GM12878 (cell line): ENCODE measurements around the gene NOP9. TPM values are rescaled to one million over a fixed set of nuclear protein-coding genes. Genes with fewer than 3 reads are reported as not detected.

Source experiments
- ATAC-seq: fragments of 200-7000 bp; cut with Tn5 transposase; 3 replicates; pipeline ENCODE4 v1.9.1; 2020; ENCODE audit warnings: mild to moderate bottlenecking, moderate library complexity
- BruUV-seq: library from RNA; stranded (reverse); fragments of 400-500 nt; replicated peaks from 2 replicates; lab custom pipeline; 2021; lab: Mats Ljungman, UMichigan
- CTCF ChIA-PET: fragments of 300-600 bp; sonication (Branson Sonifier 250); formaldehyde crosslinking; extraction: SDS; loops from one replicate; lab custom pipeline; 2021; ENCODE audit warnings: inconsistent platforms; lab: Yijun Ruan, JAX
- POLR2A ChIA-PET: fragments of 350-600 bp; formaldehyde crosslinking; extraction: SDS; loops from one replicate; lab custom pipeline; 2021; ENCODE audit warnings: inconsistent platforms; lab: Charles Lee
- RAD21 ChIA-PET: fragments of 300-600 bp; sonication (Branson Sonifier 250); formaldehyde crosslinking; loops from one replicate; lab custom pipeline; 2023; ENCODE audit warnings: antibody characterized with exemption; ENCODE audit not compliant: unreplicated experiment; lab: Charles Lee
- SMC1A ChIA-PET: fragments of 300-600 bp; sonication (Branson Sonifier 250); formaldehyde crosslinking; loops from one replicate; lab custom pipeline; 2023; ENCODE audit not compliant: unreplicated experiment, uncharacterized antibody; lab: Charles Lee
- DNase-seq: peaks from one replicate; pipeline ENCODE4 v3.0.0-alpha.2; 2011; ENCODE audit warnings: low read depth, low spot score
- FAIRE-seq: peaks from 3 replicates; lab custom pipeline; 2011; peaks lifted over from hg19 to GRCh38; lab: Jason Lieb, UNC
- H2AFZ ChIP-seq: 2 replicates; pipeline ENCODE4 v1.6.0; 2011; ENCODE audit warnings: low read depth, low read length, control low read depth; ENCODE audit not compliant: control insufficient read depth
- H3K27ac ChIP-seq: 2 replicates; pipeline ENCODE4 v1.5.1; 2011; ENCODE audit warnings: control low read depth; ENCODE audit not compliant: control insufficient read depth, insufficient read depth
- H3K27me3 ChIP-seq, 2 experiments: replicated peaks in 1 of 2; 2 replicates each; pipeline versions ENCODE4 v1.6.0 to v1.6.1; 2011; ENCODE audit warnings: low read length in 1 of 2; ENCODE audit not compliant: control insufficient read depth in 2 of 2, insufficient read depth in 2 of 2
- H3K36me3 ChIP-seq, 2 experiments: 2 replicates each; pipeline ENCODE4 v1.5.1; 2011; ENCODE audit warnings: low read length in 1 of 2; ENCODE audit not compliant: control insufficient read depth in 2 of 2, insufficient read depth in 2 of 2
- H3K4me1 ChIP-seq: 2 replicates; pipeline ENCODE4 v1.6.1; 2011; ENCODE audit warnings: mild to moderate bottlenecking, low read length, moderate library complexity, mixed read lengths; ENCODE audit not compliant: control insufficient read depth, insufficient read depth
- H3K4me2 ChIP-seq: 2 replicates; pipeline ENCODE4 v1.6.0; 2011; ENCODE audit warnings: control low read depth; ENCODE audit not compliant: control insufficient read depth, insufficient read depth
- H3K4me3 ChIP-seq: fragments of 200-600 bp; sonication (generic); 2 replicates; pipeline ENCODE4 v1.5.1; 2016
- H3K79me2 ChIP-seq: 2 replicates; pipeline ENCODE4 v1.6.0; 2011; ENCODE audit warnings: low read length; ENCODE audit not compliant: control insufficient read depth, insufficient read depth
- H3K9ac ChIP-seq: 2 replicates; pipeline ENCODE4 v1.8.0; 2011; ENCODE audit warnings: low read length, control low read depth, mixed read lengths; ENCODE audit not compliant: control insufficient read depth, insufficient read depth
- H3K9me3 ChIP-seq: replicated peaks from 3 replicates; pipeline ENCODE4 v1.5.1; 2011; ENCODE audit warnings: mild to moderate bottlenecking, low read length; ENCODE audit not compliant: control insufficient read depth, insufficient read depth
- H4K20me1 ChIP-seq: 2 replicates; pipeline ENCODE4 v1.6.0; 2011; ENCODE audit not compliant: control insufficient read depth, insufficient read depth
- BACH1 ChIP-seq: fragments of 450-650 bp; IDR thresholded peaks from 2 replicates; pipeline ENCODE4 v1.6.1; 2017; ENCODE audit warnings: mild to moderate bottlenecking, borderline replicate concordance
- CBX5 ChIP-seq: sonication (generic); IDR thresholded peaks from 2 replicates; pipeline ENCODE4 v1.6.1; 2016; ENCODE audit warnings: low read depth, moderate library complexity, mild to moderate bottlenecking, inconsistent platforms
- CREM ChIP-seq: IDR thresholded peaks from 2 replicates; pipeline ENCODE4 v1.6.1; 2014; ENCODE audit warnings: antibody characterized with exemption, low read depth
- CUX1 ChIP-seq: IDR thresholded peaks from 2 replicates; pipeline ENCODE4 v1.6.1; 2012; ENCODE audit warnings: improper control_type of control experiment, low read depth, low read length; ENCODE audit not compliant: insufficient replicate concordance
- EED ChIP-seq: sonication (generic); IDR thresholded peaks from 2 replicates; pipeline ENCODE4 v1.6.1; 2016; ENCODE audit warnings: antibody characterized with exemption, low read depth
- IRF4 ChIP-seq: IDR thresholded peaks from 2 replicates; pipeline ENCODE4 v1.6.1; 2011; ENCODE audit warnings: low read depth, low read length
- JUNB ChIP-seq: IDR thresholded peaks from 2 replicates; pipeline ENCODE4 v1.6.1; 2016; ENCODE audit warnings: antibody characterized with exemption, mild to moderate bottlenecking
- RAD21 ChIP-seq: IDR thresholded peaks from 2 replicates; pipeline ENCODE4 v1.6.1; 2011; ENCODE audit warnings: mild to moderate bottlenecking, low read depth, low read length, moderate library complexity; ENCODE audit not compliant: insufficient read depth
- RAD51 ChIP-seq: fragments of 450-650 bp; IDR thresholded peaks from 2 replicates; pipeline ENCODE4 v1.6.1; 2016; ENCODE audit warnings: moderate library complexity, mild to moderate bottlenecking, inconsistent platforms
- STAT3 ChIP-seq: IDR thresholded peaks from 2 replicates; pipeline ENCODE4 v1.6.1; 2011; ENCODE audit warnings: low read depth, low read length, improper control_type of control experiment
- ZNF24 ChIP-seq: fragments of 450-650 bp; IDR thresholded peaks from 2 replicates; pipeline ENCODE4 v1.6.1; 2017; ENCODE audit warnings: antibody characterized with exemption, mild to moderate bottlenecking
- WGBS: methylation state at CpG from one replicate; pipeline ENCODE4 v1.1.6; 2016; ENCODE audit warnings: low lambda C conversion rate; ENCODE audit not compliant: insufficient replicate concordance, insufficient coverage; ENCODE audit errors: missing lambda C conversion rate; 5-methylcytosine and 5-hydroxymethylcytosine counted together
- in situ Hi-C: fragments of 300-500 bp; cut with MboI; formaldehyde crosslinking; loops from 9 replicates; pipeline ENCODE4 v1.14.3; 2018; ENCODE audit warnings: mixed read lengths
- intact Hi-C: fragments of 100-400 bp; cut with micrococcal nuclease; formaldehyde crosslinking; loops from one replicate; pipeline ENCODE4 v1.14.2; 2022; ENCODE audit not compliant: unreplicated experiment
- polyA plus RNA-seq, 11 experiments: library from polyadenylated mRNA; depleted of rRNA in 4 of 11; unstranded in 6 of 11; stranded (reverse) in 5 of 11; fragments of >200 nt; fragmentation: Nextera tagmentation in 4 of 11; fragmentation: Illumina TruSeq in 1 of 11; extraction: Ambion mirVana in 4 of 11; extraction: Trizol in 1 of 11; gene quantifications; 1 replicate in 1 of 11; 2 replicates in 10 of 11; pipeline versions ENCODE4 v1.2.1 to v1.2.3, GENCODE V29; 2011 to 2016; ENCODE audit warnings: inconsistent platforms in 2 of 11, missing spikeins in 2 of 11, low read depth in 1 of 11
- total RNA-seq, 4 experiments: library from RNA; depleted of rRNA in 3 of 4; stranded (reverse); fragments of >200 nt in 3 of 4; fragmentation: Illumina TruSeq in 1 of 4; extraction: Trizol in 1 of 4; gene quantifications; 2 replicates each; pipeline versions ENCODE4 v1.2.1 to v1.2.3, GENCODE V29; 2013 to 2021
- TF ChIP-seq, protein P1 (sequence below): IDR thresholded peaks from 2 replicates; pipeline ENCODE4 v1.6.1; 2012; ENCODE audit warnings: low read depth, low read length, improper control_type of control experiment
- TF ChIP-seq, protein P2 (sequence below): fragments of 450-650 bp; formaldehyde crosslinking; IDR thresholded peaks from 2 replicates; pipeline ENCODE4 v1.4.0; 2020; ENCODE audit warnings: mild to moderate bottlenecking, moderate library complexity

NOP9 gene
- total and polyA plus RNA-seq, 10 of the 15 experiments (the other 5 are each of a cell fraction or from before 2014, with no cell fraction given), result 2.4 to 43.9 (median 20.3) TPM

DNA sequence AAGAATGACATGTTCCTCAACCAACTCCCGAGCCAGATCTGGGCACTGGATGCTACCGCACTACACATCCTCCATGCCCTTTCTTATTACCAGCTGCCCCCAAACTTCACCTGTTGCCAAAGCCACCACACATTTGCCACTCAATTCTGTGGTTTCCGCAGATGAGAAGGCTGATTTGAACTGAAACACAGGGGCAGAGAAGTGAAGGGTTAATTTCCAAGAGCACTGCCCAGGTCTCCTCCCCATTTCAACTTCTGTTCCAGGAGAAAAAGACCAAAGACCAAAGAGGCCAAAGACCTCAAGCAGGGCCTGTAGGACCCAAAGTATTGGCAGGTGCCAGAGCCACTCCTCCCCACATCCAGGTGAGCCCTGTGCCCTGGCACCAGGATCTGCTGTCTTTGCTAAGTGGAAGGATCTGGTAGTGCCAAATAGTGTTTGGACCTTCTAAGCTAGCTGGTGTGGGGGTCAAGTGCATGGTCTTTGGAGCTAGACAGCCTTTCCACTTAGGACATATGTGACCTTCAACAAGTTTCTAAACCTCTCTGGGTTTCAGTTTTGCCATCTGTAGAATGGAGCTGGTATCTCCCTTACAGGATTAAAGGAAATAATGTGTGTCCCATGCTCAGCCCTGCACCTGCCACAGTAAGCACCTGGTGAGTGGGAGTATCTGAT, 8.1 kb upstream of the NOP9 start:
- intact Hi-C loops, result no loop called here
- Histone ChIP-seq H3K27me3 (no peaks in the 10 kb centered on the region), H3K9me3 (no peaks in the 10 kb centered on the region), H3K27ac (no peak overlapping the region), H3K9ac (no peak overlapping the region), H2AFZ (no peak overlapping the region), H3K4me2 (no peak overlapping the region), H3K36me3 (peaks cover 13 to 37% of the 10 kb centered on the region in 2 experiments), H3K4me1 (peaks cover 19% of the 10 kb centered on the region), H4K20me1 (no peaks in the 10 kb centered on the region), H3K4me3 (no peak overlapping the region), H3K79me2 (no peaks in the 10 kb centered on the region; the same call in 1 of the 2 replicates)
- POLR2A ChIA-PET, result interaction anchor here (1.0 to 1.7 kb wide), 3 partner anchors 11 to 51 kb away, joined by 3 to 4 read pairs (median 3); no protein-coding TSS in a partner anchor
- CTCF ChIA-PET, result interaction anchor here (0.6 to 13.4 kb wide), 6 partner anchors 11 to 76 kb away, joined by 3 to 269 read pairs (median 9); partner anchors contain the start of genes CIDEB, MDP1, RABGGTA and TINF2
- 100% methylated on average over 3 of the region's 3 CpGs for WGBS
- no peak for ATAC-seq
- RAD21 ChIA-PET, result interaction anchor here (1.0 to 3.0 kb wide), 4 partner anchors 8 to 49 kb away, joined by 3 to 16 read pairs (median 10); partner anchors contain the start of genes CIDEB, DHRS1, NOP9 and TINF2
- FAIRE-seq, result no peak
- SMC1A ChIA-PET, result interaction anchor here (0.7 to 3.0 kb wide), 6 partner anchors 8 to 140 kb away, joined by 3 to 14 read pairs (median 6); partner anchors contain the start of genes DHRS1, NOP9, RABGGTA and TINF2
- BruUV-seq, result no TSS peak
- in situ Hi-C loops, result no loop called here
- no peak for DNase-seq
- TF ChIP-seq IRF4 (no peak), JUNB (no peak), CBX5 (no peak), CUX1 (no peak), RAD51 (no peak), BACH1 (no peak), EED (no peak), CREM (no peak), STAT3 (no peak), ZNF24 (no peak), RAD21 (no peak)
- TF ChIP-seq, protein P1, sequence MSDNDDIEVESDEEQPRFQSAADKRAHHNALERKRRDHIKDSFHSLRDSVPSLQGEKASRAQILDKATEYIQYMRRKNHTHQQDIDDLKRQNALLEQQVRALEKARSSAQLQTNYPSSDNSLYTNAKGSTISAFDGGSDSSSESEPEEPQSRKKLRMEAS, result no peak
- TF ChIP-seq, protein P2, sequence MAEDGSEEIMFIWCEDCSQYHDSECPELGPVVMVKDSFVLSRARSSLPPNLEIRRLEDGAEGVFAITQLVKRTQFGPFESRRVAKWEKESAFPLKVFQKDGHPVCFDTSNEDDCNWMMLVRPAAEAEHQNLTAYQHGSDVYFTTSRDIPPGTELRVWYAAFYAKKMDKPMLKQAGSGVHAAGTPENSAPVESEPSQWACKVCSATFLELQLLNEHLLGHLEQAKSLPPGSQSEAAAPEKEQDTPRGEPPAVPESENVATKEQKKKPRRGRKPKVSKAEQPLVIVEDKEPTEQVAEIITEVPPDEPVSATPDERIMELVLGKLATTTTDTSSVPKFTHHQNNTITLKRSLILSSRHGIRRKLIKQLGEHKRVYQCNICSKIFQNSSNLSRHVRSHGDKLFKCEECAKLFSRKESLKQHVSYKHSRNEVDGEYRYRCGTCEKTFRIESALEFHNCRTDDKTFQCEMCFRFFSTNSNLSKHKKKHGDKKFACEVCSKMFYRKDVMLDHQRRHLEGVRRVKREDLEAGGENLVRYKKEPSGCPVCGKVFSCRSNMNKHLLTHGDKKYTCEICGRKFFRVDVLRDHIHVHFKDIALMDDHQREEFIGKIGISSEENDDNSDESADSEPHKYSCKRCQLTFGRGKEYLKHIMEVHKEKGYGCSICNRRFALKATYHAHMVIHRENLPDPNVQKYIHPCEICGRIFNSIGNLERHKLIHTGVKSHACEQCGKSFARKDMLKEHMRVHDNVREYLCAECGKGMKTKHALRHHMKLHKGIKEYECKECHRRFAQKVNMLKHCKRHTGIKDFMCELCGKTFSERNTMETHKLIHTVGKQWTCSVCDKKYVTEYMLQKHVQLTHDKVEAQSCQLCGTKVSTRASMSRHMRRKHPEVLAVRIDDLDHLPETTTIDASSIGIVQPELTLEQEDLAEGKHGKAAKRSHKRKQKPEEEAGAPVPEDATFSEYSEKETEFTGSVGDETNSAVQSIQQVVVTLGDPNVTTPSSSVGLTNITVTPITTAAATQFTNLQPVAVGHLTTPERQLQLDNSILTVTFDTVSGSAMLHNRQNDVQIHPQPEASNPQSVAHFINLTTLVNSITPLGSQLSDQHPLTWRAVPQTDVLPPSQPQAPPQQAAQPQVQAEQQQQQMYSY (CRISPR knock-in tag), result no peak
